Transverse colon (tissue), 4 donors: Measurements from ENCODE around the gene IL17RB. TPM values are rescaled to one million over a fixed set of nuclear protein-coding genes. Genes with fewer than 3 reads are reported as not detected.

Source experiments
- DNase-seq: peaks from one replicate; pipeline ENCODE4 v3.0.0-alpha.2; 2019
- H3K27ac ChIP-seq, 4 donors: fragments of 200-600 bp; sonication (generic); 2 replicates each; pipeline ENCODE4 v1.5.1; 2016 to 2018; ENCODE audit warnings: inconsistent platforms in 4 of 4
- H3K27me3 ChIP-seq: fragments of 200-600 bp; sonication (generic); 2 replicates; pipeline ENCODE4 v1.5.1; 2017; ENCODE audit warnings: inconsistent platforms
- H3K36me3 ChIP-seq, 4 donors: fragments of 200-600 bp; sonication (generic); 2 replicates each; pipeline ENCODE4 v1.5.1; 2017 to 2019; ENCODE audit warnings: inconsistent platforms in 4 of 4
- H3K4me1 ChIP-seq, 4 donors: fragments of 200-600 bp; sonication (generic); 2 replicates each; pipeline ENCODE4 v1.5.1; 2017 to 2020; ENCODE audit warnings: inconsistent platforms in 4 of 4
- H3K4me3 ChIP-seq, 4 donors: fragments of 200-600 bp; sonication (generic); 1 replicate in 1 of 4; 2 replicates in 3 of 4; pipeline versions ENCODE4 v1.5.1 to v1.6.1; 2017 to 2019; ENCODE audit warnings: inconsistent platforms in 4 of 4
- H3K9me3 ChIP-seq, 2 donors: fragments of 200-600 bp; sonication (generic); 2 replicates each; pipeline ENCODE4 v1.5.1; 2017 to 2019; ENCODE audit warnings: inconsistent platforms in 2 of 2
- EP300 ChIP-seq: sonication (generic); formaldehyde crosslinking; IDR thresholded peaks from one replicate; pipeline ENCODE4 v1.6.1; 2017; ENCODE audit warnings: antibody characterized with exemption, low read depth
- POLR2A ChIP-seq: fragments of 450-650 bp; IDR thresholded peaks from one replicate; pipeline ENCODE4 v1.6.1; 2016; ENCODE audit warnings: antibody characterized with exemption, mild to moderate bottlenecking, moderate library complexity
- POLR2AphosphoS5 ChIP-seq, 3 donors: sonication (generic); formaldehyde crosslinking; IDR thresholded peaks; one replicate each; pipeline ENCODE4 v1.6.1; 2016; ENCODE audit warnings: antibody characterized with exemption in 3 of 3
- WGBS, 2 donors: methylation state at CpG; one replicate each; pipeline ENCODE4 v1.1.5; 2018; ENCODE audit warnings: low coverage in 1 of 2; 5-methylcytosine and 5-hydroxymethylcytosine counted together
- in situ Hi-C, 4 donors: fragments of 200-750 bp; cut with MboI; loops; one replicate each; pipeline versions ENCODE4 v1.15.0 to v1.15.1; 2017; ENCODE audit warnings: low sequenced_read_pairs in 3 of 4, low pct_ligation_motif_present in 1 of 4, low pct_unique_long_range_greater_than_20kb in 1 of 4
- intact Hi-C: fragments of 100-400 bp; cut with DNase I; formaldehyde crosslinking; loops from one replicate; pipeline ENCODE4 v1.15.1; 2023; ENCODE audit warnings: low total_unique reads
- total RNA-seq, 4 donors: library from RNA; depleted of rRNA; stranded (reverse); fragments of >200 nt; gene quantifications; one replicate each; pipeline ENCODE4 v1.1.0, GENCODE V29; 2016
- TF ChIP-seq, protein P1 (sequence below), 5 experiments: fragments of 200-600 bp in 3 of 5; fragments of 450-650 bp in 2 of 5; sonication (generic) in 3 of 5; IDR thresholded peaks; 1 replicate in 2 of 5; 2 replicates in 3 of 5; pipeline ENCODE4 v1.5.1; 2016 to 2017; ENCODE audit warnings: antibody characterized with exemption in 5 of 5, inconsistent platforms in 3 of 5, mild to moderate bottlenecking in 2 of 5, moderate library complexity in 1 of 5

IL17RB gene
- total RNA-seq, 4 donors from 2014 or later: 26.0 to 36.5 (median 32.8) TPM; not detected in 1

DNA sequence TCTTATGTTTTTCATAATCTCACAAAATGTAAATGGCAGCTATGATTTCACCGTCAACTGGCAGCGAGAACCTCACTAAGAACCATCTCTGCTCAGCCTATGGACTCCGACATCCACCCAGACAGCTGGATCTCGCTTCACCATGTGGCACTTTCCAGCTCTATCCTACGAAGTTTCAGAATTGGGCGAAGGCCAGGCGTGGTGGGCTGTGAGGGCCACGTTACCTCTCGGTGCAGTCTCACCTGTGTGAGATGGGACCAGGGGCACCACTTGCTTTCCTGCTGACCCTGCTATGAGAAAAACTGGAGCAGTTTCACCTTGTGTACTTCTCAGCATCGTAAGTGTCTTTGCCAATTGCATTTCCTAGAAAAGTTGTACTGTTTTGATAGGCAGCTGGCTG, 32.5 kb upstream of the IL17RB start:
- intact Hi-C loops: loop anchor here (5.0 kb wide), 1 partner anchor 1867 kb away; no protein-coding TSS in a partner anchor
- H3K4me3 ChIP-seq: no peak overlapping the region

DNA sequence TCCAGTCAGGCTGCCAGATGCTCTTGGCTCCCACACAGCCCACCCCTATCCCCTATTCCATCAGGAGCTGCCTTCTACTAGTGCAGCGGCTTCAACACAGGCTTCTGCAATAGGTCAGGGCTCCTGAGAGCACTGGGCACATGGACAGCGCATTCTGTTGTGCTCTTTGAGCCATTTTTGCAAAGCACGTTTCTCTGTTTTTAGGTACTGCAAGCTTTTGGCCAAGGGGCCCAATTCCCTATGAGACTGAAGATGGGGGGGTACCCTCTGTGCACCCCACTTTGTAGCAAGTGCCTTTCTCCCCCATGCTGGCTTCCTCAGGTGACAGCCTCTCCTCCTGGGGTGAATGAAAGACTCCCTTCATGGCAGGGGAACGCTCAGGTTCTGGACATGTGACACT, 31.3 kb upstream of the IL17RB start:
- Histone ChIP-seq H3K27me3 (no peaks in the 10 kb centered on the region), H3K27ac (no peak overlapping the region), H3K36me3 (peaks cover 0 to 4% (median 0%) of the 10 kb centered on the region in 4 donors), H3K4me1 (no peaks in the 10 kb centered on the region), H3K4me3 (no peak overlapping the region), H3K9me3 (no peaks in the 10 kb centered on the region)
- no peak for TF ChIP-seq POLR2A
- TF ChIP-seq, protein P1, sequence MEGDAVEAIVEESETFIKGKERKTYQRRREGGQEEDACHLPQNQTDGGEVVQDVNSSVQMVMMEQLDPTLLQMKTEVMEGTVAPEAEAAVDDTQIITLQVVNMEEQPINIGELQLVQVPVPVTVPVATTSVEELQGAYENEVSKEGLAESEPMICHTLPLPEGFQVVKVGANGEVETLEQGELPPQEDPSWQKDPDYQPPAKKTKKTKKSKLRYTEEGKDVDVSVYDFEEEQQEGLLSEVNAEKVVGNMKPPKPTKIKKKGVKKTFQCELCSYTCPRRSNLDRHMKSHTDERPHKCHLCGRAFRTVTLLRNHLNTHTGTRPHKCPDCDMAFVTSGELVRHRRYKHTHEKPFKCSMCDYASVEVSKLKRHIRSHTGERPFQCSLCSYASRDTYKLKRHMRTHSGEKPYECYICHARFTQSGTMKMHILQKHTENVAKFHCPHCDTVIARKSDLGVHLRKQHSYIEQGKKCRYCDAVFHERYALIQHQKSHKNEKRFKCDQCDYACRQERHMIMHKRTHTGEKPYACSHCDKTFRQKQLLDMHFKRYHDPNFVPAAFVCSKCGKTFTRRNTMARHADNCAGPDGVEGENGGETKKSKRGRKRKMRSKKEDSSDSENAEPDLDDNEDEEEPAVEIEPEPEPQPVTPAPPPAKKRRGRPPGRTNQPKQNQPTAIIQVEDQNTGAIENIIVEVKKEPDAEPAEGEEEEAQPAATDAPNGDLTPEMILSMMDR (IDR thresholded peaks at IDR 0.05): no peak
- WGBS, 2 donors: 90 to 93% methylated on average over 2 to 4 of the region's 4 CpGs
- intact Hi-C loops (no loop called here), in situ Hi-C loops (no loop called here)
- DNase-seq: no peak

More for the DNA sequence above, 32.5 kb upstream of the IL17RB start:
- TF ChIP-seq POLR2AphosphoS5 (IDR thresholded peaks at IDR 0.05): no peak
- TF ChIP-seq EP300: no peak
- no peak for TF ChIP-seq POLR2A
- TF ChIP-seq, protein P1 (IDR thresholded peaks at IDR 0.05): no peak
- H3K4me1 ChIP-seq: no peaks in the 10 kb centered on the region
- H3K36me3 ChIP-seq: no peaks in the 10 kb centered on the region
- DNase-seq: no peak
- no peaks in the 10 kb centered on the region for H3K9me3 ChIP-seq
- H3K27ac ChIP-seq: no peak overlapping the region
- in situ Hi-C loops: no loop called here
- 85% methylated on average over 10 of the region's 10 CpGs; no CpG with 5 or more reads in 1 of the 2 donors for WGBS, 2 donors
- H3K27me3 ChIP-seq: no peaks in the 10 kb centered on the region

DNA sequence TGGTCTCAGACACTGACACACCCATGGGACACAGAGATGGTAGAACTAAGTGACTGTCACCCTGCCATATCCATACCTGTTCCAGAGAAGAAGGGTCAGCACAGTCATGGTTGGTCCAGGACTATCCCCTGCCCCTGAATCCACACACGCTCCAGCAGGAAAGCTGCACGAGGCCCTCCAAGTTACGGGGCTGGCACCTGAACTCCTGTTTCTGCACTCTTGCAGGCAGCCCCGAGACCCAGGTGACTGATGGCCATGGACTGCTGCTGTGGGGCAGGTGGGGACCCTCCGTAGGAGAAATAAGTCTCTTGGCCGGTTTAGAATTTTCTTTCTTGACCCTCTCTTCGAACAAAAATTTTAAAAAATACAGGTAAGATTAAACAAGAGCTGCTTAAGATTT, 30.7 kb upstream of the IL17RB start:
- no peaks in the 10 kb centered on the region for H3K9me3 ChIP-seq
- intact Hi-C loops: no loop called here
- no peak for DNase-seq
- WGBS, 2 donors: 90 to 98% methylated on average over 5 to 7 of the region's 7 CpGs
- TF ChIP-seq POLR2AphosphoS5 (IDR thresholded peaks at IDR 0.05) (no peak), EP300 (no peak), POLR2A (no peak)
- TF ChIP-seq, protein P1 (IDR thresholded peaks at IDR 0.05): no peak
- in situ Hi-C loops: no loop called here
- H3K36me3 ChIP-seq: peaks cover 0 to 4% (median 0%) of the 10 kb centered on the region in 4 donors
- H3K27me3 ChIP-seq: no peaks in the 10 kb centered on the region
- H3K4me3 ChIP-seq: no peak overlapping the region
- no peak overlapping the region for H3K27ac ChIP-seq
- H3K4me1 ChIP-seq: no peaks in the 10 kb centered on the region

DNA sequence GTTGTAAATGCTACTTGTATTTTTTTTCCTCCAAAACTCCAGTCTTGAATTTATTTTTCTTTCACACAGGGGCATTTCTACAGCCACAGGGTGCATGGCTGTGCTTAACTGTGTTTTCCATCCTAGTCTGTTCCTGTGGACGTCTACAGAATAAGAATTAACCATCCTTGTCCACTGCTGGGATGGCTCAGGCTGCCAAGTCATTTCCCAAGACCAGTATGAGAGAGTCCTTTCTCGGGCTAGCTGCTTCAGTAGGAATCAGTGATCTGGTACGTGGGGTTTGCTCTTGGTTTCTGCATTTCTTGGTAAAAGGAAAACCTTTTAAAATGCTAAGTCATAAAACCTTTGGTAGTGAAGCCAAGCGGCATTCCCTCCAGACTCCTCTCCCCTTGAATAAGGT, 29.9 kb upstream of the IL17RB start:
- H3K4me1 ChIP-seq: no peaks in the 10 kb centered on the region
- H3K27me3 ChIP-seq: no peaks in the 10 kb centered on the region
- TF ChIP-seq EP300 (no peak), POLR2A (no peak), POLR2AphosphoS5 (IDR thresholded peaks at IDR 0.05) (no peak)
- TF ChIP-seq, protein P1 (IDR thresholded peaks at IDR 0.05): no peak
- in situ Hi-C loops: no loop called here
- no peaks in the 10 kb centered on the region for H3K9me3 ChIP-seq
- WGBS, 2 donors: 73 to 78% methylated on average over 4 of the region's 4 CpGs
- H3K27ac ChIP-seq: no peak overlapping the region
- intact Hi-C loops: no loop called here
- no peak overlapping the region for H3K4me3 ChIP-seq
- DNase-seq: no peak
- peaks cover 0 to 4% (median 0%) of the 10 kb centered on the region in 4 donors for H3K36me3 ChIP-seq
